Naive thymus-derived CD4-positive, alpha-beta T cell (primary cell): ENCODE results near the gene ELMO1. TPM values are rescaled to one million over a fixed set of nuclear protein-coding genes. Genes with fewer than 3 reads are reported as not detected.

ENCODE experiments used
- ATAC-seq: fragments of 150-1000 bp; cut with Tn5 transposase; 2 replicates; pipeline ENCODE4 v1.10.0; 2021; ENCODE audit warnings: mild to moderate bottlenecking, moderate library complexity
- CTCF ChIA-PET: fragments of 350-600 bp; sonication (Branson Sonifier 250); formaldehyde crosslinking; loops from one replicate; lab custom pipeline; 2021; ENCODE audit warnings: antibody characterized with exemption; lab: Charles Lee
- POLR2A ChIA-PET: fragments of 350-600 bp; sonication (Branson Sonifier 250); formaldehyde crosslinking; loops from one replicate; lab custom pipeline; 2021; ENCODE audit warnings: antibody characterized with exemption, inconsistent platforms; lab: Charles Lee
- DNase-seq, 9 donors: peaks; one replicate each; pipeline versions ENCODE4 v3.0.0 to v3.0.0-alpha.2; 2020 to 2022; ENCODE audit warnings: mixed read lengths in 1 of 9
- H3K27ac ChIP-seq: one replicate; pipeline ENCODE4 v1.7.0; 2013; ENCODE audit warnings: mild to moderate bottlenecking, low read depth, low read length, moderate library complexity
- H3K27me3 ChIP-seq, 2 donors: one replicate each; pipeline ENCODE4 v1.7.0; 2013; ENCODE audit warnings: low read length in 2 of 2, mild to moderate bottlenecking in 2 of 2, moderate library complexity in 2 of 2; ENCODE audit not compliant: control insufficient read depth in 2 of 2, insufficient read depth in 2 of 2
- H3K36me3 ChIP-seq, 3 experiments: 1 replicate in 2 of 3; 2 replicates in 1 of 3; pipeline ENCODE4 v1.7.0; 2013; ENCODE audit warnings: low read length in 3 of 3, mild to moderate bottlenecking in 3 of 3, moderate library complexity in 1 of 3; ENCODE audit not compliant: insufficient read depth in 3 of 3, control insufficient read depth in 2 of 3
- H3K4me1 ChIP-seq, 2 donors: one replicate each; pipeline ENCODE4 v1.7.0; 2013; ENCODE audit warnings: low read length in 2 of 2, mild to moderate bottlenecking in 2 of 2, moderate library complexity in 1 of 2; ENCODE audit not compliant: control insufficient read depth in 2 of 2, insufficient read depth in 2 of 2
- H3K4me3 ChIP-seq: 2 replicates; pipeline ENCODE4 v1.7.0; 2013; ENCODE audit warnings: mild to moderate bottlenecking, low read length
- H3K9me3 ChIP-seq, 3 experiments: 1 replicate in 2 of 3; 2 replicates in 1 of 3; pipeline ENCODE4 v1.7.0; 2013; ENCODE audit warnings: low read length in 3 of 3; ENCODE audit not compliant: control insufficient read depth in 2 of 3
- H3K27ac Mint-ChIP-seq, 9 donors: one replicate each; pipeline ENCODE4 v1.8.0; 2020 to 2022; ENCODE audit warnings: mixed read lengths in 9 of 9, mild to moderate bottlenecking in 8 of 9, moderate library complexity in 5 of 9, inconsistent platforms in 2 of 9
- H3K27me3 Mint-ChIP-seq, 5 donors: one replicate each; pipeline ENCODE4 v1.8.0; 2021 to 2022; ENCODE audit warnings: mixed read lengths in 5 of 5, mild to moderate bottlenecking in 1 of 5
- H3K36me3 Mint-ChIP-seq, 5 donors: one replicate each; pipeline ENCODE4 v1.8.0; 2020 to 2022; ENCODE audit warnings: mixed read lengths in 5 of 5, mild to moderate bottlenecking in 3 of 5, inconsistent platforms in 1 of 5
- H3K4me1 Mint-ChIP-seq, 7 donors: one replicate each; pipeline ENCODE4 v1.8.0; 2020 to 2022; ENCODE audit warnings: mixed read lengths in 7 of 7, mild to moderate bottlenecking in 3 of 7, inconsistent platforms in 1 of 7
- H3K4me3 Mint-ChIP-seq, 10 donors: one replicate each; pipeline ENCODE4 v1.8.0; 2020 to 2022; ENCODE audit warnings: mild to moderate bottlenecking in 10 of 10, mixed read lengths in 10 of 10, moderate library complexity in 6 of 10, inconsistent platforms in 2 of 10
- H3K9me3 Mint-ChIP-seq, 11 donors: one replicate each; pipeline ENCODE4 v1.8.0; 2020 to 2022; ENCODE audit warnings: mixed read lengths in 11 of 11, mild to moderate bottlenecking in 4 of 11, inconsistent platforms in 1 of 11, moderate library complexity in 1 of 11
- intact Hi-C, 2 donors: fragments of 100-400 bp; cut with micrococcal nuclease; formaldehyde crosslinking; loops; one replicate each; pipeline ENCODE4 v1.15.1; 2023
- polyA plus RNA-seq, 2 donors: library from polyadenylated mRNA; unstranded; fragments of 300-500 nt; fragmentation: Illumina TruSeq; gene quantifications; one replicate each; pipeline ENCODE4 v1.2.3, GENCODE V29; 2021
- total RNA-seq, 6 experiments: library from RNA in 5 of 6; stranded (reverse) in 5 of 6; gene quantifications; 1 replicate in 5 of 6; 2 replicates in 1 of 6; pipeline ENCODE4 v1.2.3 and lab custom pipeline; 2021 to 2026

Gene ELMO1
- total and polyA plus RNA-seq, 7 experiments from 2014 or later, result 63.6 to 160 (median 124) TPM

DNA sequence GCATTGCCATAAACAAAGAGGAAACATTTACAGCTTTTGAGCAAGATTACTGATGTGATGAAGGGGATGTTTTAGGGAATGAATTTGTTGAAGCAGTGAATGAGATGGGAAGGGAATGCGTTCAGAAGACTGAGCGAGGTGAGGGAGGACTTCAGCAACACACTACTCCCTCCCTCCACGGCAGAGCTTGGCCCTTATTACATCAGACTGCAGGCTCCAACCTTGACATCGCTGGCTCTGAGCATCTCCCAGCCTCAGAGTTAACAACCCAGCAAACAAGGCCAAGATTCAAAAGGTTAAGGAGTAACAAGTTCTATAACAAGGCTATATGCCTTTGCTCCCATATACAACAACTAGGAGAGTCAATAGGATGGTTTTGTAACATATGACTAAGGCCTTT, 164.4 kb downstream of the ELMO1 start:
- peak overlapping the region in 1 of 9 donors; percentile 2 for H3K27ac Mint-ChIP-seq
- no peaks in the 10 kb centered on the region for H3K27me3 ChIP-seq

DNA sequence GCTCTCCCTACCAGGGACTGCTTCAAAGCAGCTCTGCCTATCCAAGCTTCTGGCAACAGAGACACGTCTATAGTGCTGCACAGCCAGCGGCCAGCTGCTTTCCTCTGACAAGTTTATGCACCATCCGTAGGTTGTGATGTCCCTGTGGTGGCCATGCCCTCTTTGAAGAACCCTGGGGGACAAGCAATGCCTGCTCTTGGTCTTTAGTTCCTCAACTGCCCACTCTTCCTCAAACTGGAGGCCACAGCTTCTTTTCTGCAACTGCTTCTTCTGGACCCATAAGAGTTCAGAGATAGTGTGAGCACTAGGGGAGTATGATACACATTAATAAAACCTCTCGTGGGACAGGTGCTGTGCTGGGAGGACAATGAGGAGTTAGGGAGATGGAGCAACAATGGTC, 164.9 kb downstream of the ELMO1 start:
- H3K4me3 Mint-ChIP-seq, result no peak overlapping the region
- H3K27me3 Mint-ChIP-seq, result no peaks in the 10 kb centered on the region
- Histone ChIP-seq H3K4me1 (peaks cover 8 to 18% of the 10 kb centered on the region in 2 donors), H3K9me3 (no peaks in the 10 kb centered on the region), H3K27ac (no peak overlapping the region), H3K27me3 (no peaks in the 10 kb centered on the region), H3K4me3 (no peak overlapping the region), H3K36me3 (no peaks in the 10 kb centered on the region)
- peaks cover 0 to 3% (median 0%) of the 10 kb centered on the region in 11 donors for H3K9me3 Mint-ChIP-seq
- peaks cover 42 to 80% (median 60%) of the 10 kb centered on the region in 7 donors for H3K4me1 Mint-ChIP-seq
- CTCF ChIA-PET, result interaction anchor here (1.2 to 2.4 kb wide), 4 partner anchors 8 to 213 kb away, joined by 3 to 9 read pairs (median 4); no protein-coding TSS in a partner anchor
- POLR2A ChIA-PET, result interaction anchor here (0.6 to 1.4 kb wide), 2 partner anchors 56 to 70 kb away, joined by 3 read pairs; no protein-coding TSS in a partner anchor
- peaks cover 6 to 24% (median 11%) of the 10 kb centered on the region in 5 donors for H3K36me3 Mint-ChIP-seq
- DNase-seq (no peak), ATAC-seq (no peak)
- no peak overlapping the region for H3K27ac Mint-ChIP-seq
- intact Hi-C loops, result loop anchor here (1.0 to 2.0 kb wide), 6 partner anchors 27 to 227 kb away; no protein-coding TSS in a partner anchor

More for the DNA sequence above, 164.4 kb downstream of the ELMO1 start:
- Histone ChIP-seq H3K27ac (no peak overlapping the region), H3K4me3 (no peak overlapping the region), H3K4me1 (peaks cover 8 to 18% of the 10 kb centered on the region in 2 donors), H3K9me3 (no peaks in the 10 kb centered on the region), H3K36me3 (no peaks in the 10 kb centered on the region)
- peaks cover 0 to 3% (median 0%) of the 10 kb centered on the region in 11 donors for H3K9me3 Mint-ChIP-seq
- DNase-seq (no peak), ATAC-seq (no peak)
- intact Hi-C loops, result loop anchor here (1.0 to 2.0 kb wide), 6 partner anchors 27 to 226 kb away; no protein-coding TSS in a partner anchor
- peaks cover 40 to 80% (median 61%) of the 10 kb centered on the region in 7 donors for H3K4me1 Mint-ChIP-seq
- H3K4me3 Mint-ChIP-seq, result no peak overlapping the region
- peaks cover 5 to 24% (median 11%) of the 10 kb centered on the region in 5 donors for H3K36me3 Mint-ChIP-seq
- H3K27me3 Mint-ChIP-seq, result no peaks in the 10 kb centered on the region
- POLR2A ChIA-PET, result interaction anchor here (0.6 to 1.4 kb wide), 4 partner anchors 56 to 165 kb away, joined by 3 to 6 read pairs (median 4); partner anchors contain the start of gene ELMO1
- CTCF ChIA-PET, result interaction anchor here (0.7 to 2.4 kb wide), 19 partner anchors 9 to 229 kb away, joined by 3 to 18 read pairs (median 4); partner anchors contain the start of gene ELMO1

DNA sequence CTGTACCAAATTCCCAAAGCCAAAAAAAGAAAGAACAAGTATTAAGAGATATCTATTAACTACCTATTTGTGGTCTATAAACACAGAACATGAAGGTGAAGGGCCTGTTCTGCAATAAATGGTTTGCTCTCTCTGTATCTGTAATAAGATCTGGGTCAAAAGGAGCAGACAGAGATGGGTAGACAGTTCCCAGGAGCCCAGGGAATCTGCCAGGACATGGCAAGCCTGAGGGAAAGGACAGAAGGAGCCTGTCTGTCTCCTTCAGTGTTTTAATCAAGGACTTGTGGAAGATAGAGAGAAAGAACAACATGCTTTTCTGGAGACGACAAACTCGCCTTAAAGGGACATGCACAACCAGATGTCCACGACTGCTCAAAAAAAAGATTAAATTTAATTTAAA, 165.7 kb downstream of the ELMO1 start:
- ChIA-PET POLR2A (no interaction called here), CTCF (interaction anchor here (0.6 to 1.5 kb wide), 3 partner anchors 62 to 963 kb away, joined by 3 to 5 read pairs (median 4); no protein-coding TSS in a partner anchor)
- peaks cover 8 to 25% of the 10 kb centered on the region in 2 donors for H3K4me1 ChIP-seq
- H3K36me3 Mint-ChIP-seq, result peaks cover 7 to 23% (median 11%) of the 10 kb centered on the region in 5 donors
- no peak overlapping the region for H3K4me3 ChIP-seq
- peaks cover 0 to 3% (median 0%) of the 10 kb centered on the region in 11 donors for H3K9me3 Mint-ChIP-seq
- no peaks in the 10 kb centered on the region for H3K9me3 ChIP-seq
- no peak overlapping the region for H3K27ac ChIP-seq
- H3K27ac Mint-ChIP-seq, result peak overlapping the region in 1 of 9 donors; percentile 75
- intact Hi-C loops, result no loop called here
- H3K36me3 ChIP-seq, result no peaks in the 10 kb centered on the region
- DNase-seq (no peak), ATAC-seq (no peak)
- H3K4me1 Mint-ChIP-seq, result peaks cover 44 to 83% (median 67%) of the 10 kb centered on the region in 7 donors
- no peaks in the 10 kb centered on the region for H3K27me3 ChIP-seq
- no peak overlapping the region for H3K4me3 Mint-ChIP-seq
- H3K27me3 Mint-ChIP-seq, result no peaks in the 10 kb centered on the region

DNA sequence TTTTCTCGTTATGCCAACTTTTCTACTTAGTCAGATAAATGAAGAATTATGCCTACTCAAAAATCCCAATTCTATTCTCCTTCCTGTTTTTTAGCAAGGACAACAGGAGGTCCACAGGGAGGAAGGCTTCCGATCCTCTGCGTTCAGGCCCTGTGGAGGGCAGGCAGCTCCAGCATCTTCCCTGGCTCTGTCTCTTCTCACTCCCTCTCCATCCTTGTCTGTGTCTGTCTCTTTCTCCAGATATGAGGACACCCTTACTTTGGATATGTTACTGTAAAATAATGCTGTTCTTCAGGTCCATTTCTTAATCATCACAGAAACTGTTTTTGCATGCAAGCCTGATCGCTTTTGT, 166.6 kb downstream of the ELMO1 start:
- peak overlapping the region in 3 of 9 donors; percentile 2 to 50 (median 44) for H3K27ac Mint-ChIP-seq
- no peaks in the 10 kb centered on the region for H3K27me3 Mint-ChIP-seq
- Histone ChIP-seq H3K36me3 (no peaks in the 10 kb centered on the region), H3K4me1 (peaks cover 8 to 29% of the 10 kb centered on the region in 2 donors), H3K9me3 (no peaks in the 10 kb centered on the region), H3K4me3 (no peak overlapping the region), H3K27me3 (no peaks in the 10 kb centered on the region), H3K27ac (no peak overlapping the region)
- intact Hi-C loops, result no loop called here
- POLR2A ChIA-PET, result no interaction called here
- ATAC-seq, result no peak
- DNase-seq, result no peak
- H3K4me3 Mint-ChIP-seq, result peak overlapping the region in 1 of 10 donors; percentile 36
- peaks cover 7 to 23% (median 11%) of the 10 kb centered on the region in 5 donors for H3K36me3 Mint-ChIP-seq
- H3K9me3 Mint-ChIP-seq, result peaks cover 0 to 3% (median 0%) of the 10 kb centered on the region in 11 donors
- CTCF ChIA-PET, result interaction anchor here (0.6 to 1.1 kb wide), 2 partner anchors 71 to 962 kb away, joined by 3 to 4 read pairs; no protein-coding TSS in a partner anchor
- peaks cover 44 to 83% (median 66%) of the 10 kb centered on the region in 7 donors for H3K4me1 Mint-ChIP-seq

DNA sequence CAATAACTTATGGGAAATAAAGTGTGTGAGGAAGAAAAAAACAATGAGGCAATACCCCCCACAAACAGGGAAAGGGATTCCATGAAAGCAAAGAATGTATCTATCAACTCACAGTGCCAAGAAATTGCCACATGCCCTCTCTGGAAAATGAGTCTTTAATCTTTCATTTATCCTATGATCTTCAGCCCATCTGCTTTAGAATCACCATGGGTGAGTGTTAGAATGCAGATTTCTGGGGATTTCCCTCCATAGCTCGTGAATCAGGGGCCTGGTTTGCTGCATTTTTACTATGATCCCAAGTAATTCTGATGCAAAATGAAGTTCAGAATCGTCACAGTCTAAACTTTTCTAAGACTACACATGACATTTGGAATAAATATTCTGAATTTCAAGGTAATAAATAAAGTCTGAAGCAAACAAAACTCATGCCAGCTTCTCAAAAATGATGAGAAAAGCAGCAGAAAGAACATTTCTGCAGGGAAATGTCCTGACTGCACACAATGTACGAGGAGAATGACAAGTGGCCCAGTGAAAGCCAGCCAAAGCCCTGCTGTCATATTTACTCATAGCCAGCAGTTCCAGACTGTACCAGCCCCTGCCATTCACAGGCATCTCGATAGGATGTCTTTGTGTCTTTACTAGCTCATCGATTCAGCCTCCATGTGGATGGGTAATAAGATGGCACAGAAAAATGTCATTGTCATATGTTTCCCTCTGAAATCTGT, 167.1 kb downstream of the ELMO1 start:
- H3K9me3 Mint-ChIP-seq, result peaks cover 0 to 3% (median 0%) of the 10 kb centered on the region in 11 donors
- Histone ChIP-seq H3K9me3 (no peaks in the 10 kb centered on the region), H3K36me3 (no peaks in the 10 kb centered on the region), H3K27ac (no peak overlapping the region), H3K4me3 (no peak overlapping the region), H3K27me3 (no peaks in the 10 kb centered on the region), H3K4me1 (peaks cover 8 to 29% of the 10 kb centered on the region in 2 donors)
- peaks cover 43 to 85% (median 70%) of the 10 kb centered on the region in 7 donors for H3K4me1 Mint-ChIP-seq
- H3K36me3 Mint-ChIP-seq, result peaks cover 7 to 23% (median 11%) of the 10 kb centered on the region in 5 donors
- H3K27ac Mint-ChIP-seq, result peak overlapping the region in 2 of 9 donors; percentile 44 to 50
- ChIA-PET POLR2A (no interaction called here), CTCF (interaction anchor here (1.1 kb wide), 1 partner anchor 72 kb away, joined by 3 read pairs; no protein-coding TSS in a partner anchor)
- H3K27me3 Mint-ChIP-seq, result no peaks in the 10 kb centered on the region
- H3K4me3 Mint-ChIP-seq, result no peak overlapping the region
- intact Hi-C loops, result no loop called here
- ATAC-seq (no peak), DNase-seq (no peak)

DNA sequence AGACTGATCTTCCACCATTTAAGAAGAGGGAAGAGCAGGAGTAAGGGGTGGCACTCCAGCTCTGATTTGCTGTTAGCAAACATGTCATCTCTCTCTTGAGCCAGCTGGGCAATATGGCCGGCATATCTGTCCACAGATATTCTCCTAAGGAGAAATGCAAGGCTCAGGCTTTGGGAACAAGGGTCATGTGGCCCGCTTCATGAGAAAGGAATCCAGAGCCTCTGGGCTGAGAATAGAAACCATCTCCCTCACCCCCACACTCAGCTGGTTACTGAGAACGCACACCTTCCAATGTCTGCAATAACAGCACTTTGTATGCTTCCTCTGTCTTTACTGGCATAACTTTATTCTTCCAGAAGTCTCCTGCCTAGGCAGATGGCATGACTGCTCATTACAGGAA, 171.2 kb downstream of the ELMO1 start:
- ATAC-seq (no peak), DNase-seq (no peak)
- H3K4me3 ChIP-seq, result no peak overlapping the region
- Mint-ChIP-seq H3K4me1 (peaks cover 34 to 85% (median 74%) of the 10 kb centered on the region in 7 donors), H3K27ac (peak overlapping the region in 1 of 9 donors; percentile 54), H3K36me3 (peaks cover 7 to 27% (median 18%) of the 10 kb centered on the region in 5 donors), H3K9me3 (peaks cover 0 to 3% (median 0%) of the 10 kb centered on the region in 11 donors), H3K4me3 (no peak overlapping the region), H3K27me3 (no peaks in the 10 kb centered on the region)
- no peaks in the 10 kb centered on the region for H3K36me3 ChIP-seq
- H3K4me1 ChIP-seq, result peaks cover 0 to 11% of the 10 kb centered on the region in 2 donors
- H3K27me3 ChIP-seq, result no peaks in the 10 kb centered on the region
- H3K9me3 ChIP-seq, result no peaks in the 10 kb centered on the region
- H3K27ac ChIP-seq, result no peak overlapping the region
- intact Hi-C loops, result no loop called here
- CTCF ChIA-PET, result interaction anchor here (0.6 to 1.3 kb wide), 3 partner anchors 12 to 78 kb away, joined by 3 read pairs; no protein-coding TSS in a partner anchor
- POLR2A ChIA-PET, result no interaction called here
